GM23338 (cell line): ENCODE results near the gene SUSD1. TPM values are rescaled to one million over a fixed set of nuclear protein-coding genes. Genes with fewer than 3 reads are reported as not detected.

Experiments used
- ATAC-seq: fragments of 200-7000 bp; cut with Tn5 transposase; 3 replicates; pipeline ENCODE4 v1.9.1; 2020
- DNase-seq: peaks from one replicate; pipeline ENCODE4 v3.0.0-alpha.2; 2015; ENCODE audit warnings: low spot score
- H2AFZ ChIP-seq: fragments of 200-600 bp; sonication (generic); 2 replicates; pipeline ENCODE4 v1.8.0; 2016; ENCODE audit warnings: antibody characterized with exemption, mild to moderate bottlenecking, moderate library complexity
- H3F3A ChIP-seq: fragments of 200-600 bp; sonication (generic); replicated peaks from 2 replicates; pipeline ENCODE4 v1.8.0; 2017; ENCODE audit warnings: antibody characterized with exemption, mixed run types, low read depth
- H3K27ac ChIP-seq: fragments of 200-600 bp; sonication (generic); 2 replicates; pipeline ENCODE4 v1.6.1; 2016; ENCODE audit warnings: low read depth
- H3K27me3 ChIP-seq: fragments of 200-600 bp; sonication (generic); 2 replicates; pipeline ENCODE4 v1.8.0; 2016; ENCODE audit warnings: mild to moderate bottlenecking, mixed run types, moderate library complexity; ENCODE audit not compliant: insufficient read depth
- H3K36me3 ChIP-seq: fragments of 200-600 bp; sonication (generic); 2 replicates; pipeline ENCODE4 v1.8.0; 2016; ENCODE audit warnings: mild to moderate bottlenecking; ENCODE audit not compliant: insufficient read depth
- H3K4me1 ChIP-seq: fragments of 200-600 bp; sonication (generic); 2 replicates; pipeline ENCODE4 v1.8.0; 2016; ENCODE audit warnings: mild to moderate bottlenecking, moderate library complexity; ENCODE audit not compliant: insufficient read depth
- H3K4me2 ChIP-seq: fragments of 200-600 bp; sonication (generic); 2 replicates; pipeline ENCODE4 v1.7.1; 2017; ENCODE audit warnings: mixed run types
- H3K4me3 ChIP-seq: fragments of 200-600 bp; sonication (generic); 2 replicates; pipeline ENCODE4 v1.6.1; 2016; ENCODE audit warnings: mixed run types
- H3K79me2 ChIP-seq: fragments of 200-600 bp; sonication (generic); replicated peaks from 2 replicates; pipeline ENCODE4 v1.8.0; 2017; ENCODE audit warnings: mild to moderate bottlenecking; ENCODE audit not compliant: insufficient read depth
- H3K9me2 ChIP-seq: fragments of 200-600 bp; sonication (generic); 2 replicates; pipeline ENCODE4 v1.8.0; 2017; ENCODE audit not compliant: insufficient read depth
- H4K20me1 ChIP-seq: fragments of 200-600 bp; sonication (generic); replicated peaks from 2 replicates; pipeline ENCODE4 v1.8.0; 2017; ENCODE audit warnings: mild to moderate bottlenecking; ENCODE audit not compliant: insufficient read depth
- H3K27ac Mint-ChIP-seq: 2 replicates; pipeline ENCODE4 v1.8.0; 2020; ENCODE audit warnings: inconsistent platforms, mild to moderate bottlenecking, moderate library complexity, mixed read lengths
- H3K27me3 Mint-ChIP-seq: 3 replicates; pipeline ENCODE4 v1.8.0; 2022; ENCODE audit warnings: low read depth, mild to moderate bottlenecking, moderate library complexity, mixed read lengths, inconsistent platforms; ENCODE audit not compliant: insufficient read depth, poor library complexity
- H3K36me3 Mint-ChIP-seq: 3 replicates; pipeline ENCODE4 v1.8.0; 2021; ENCODE audit warnings: low read depth, mild to moderate bottlenecking, inconsistent platforms, moderate library complexity, mixed read lengths
- H3K4me1 Mint-ChIP-seq: 3 replicates; pipeline ENCODE4 v1.8.0; 2020; ENCODE audit warnings: mild to moderate bottlenecking, inconsistent platforms, mixed read lengths
- H3K4me3 Mint-ChIP-seq: 3 replicates; pipeline ENCODE4 v1.8.0; 2021; ENCODE audit warnings: moderate library complexity, mild to moderate bottlenecking, inconsistent platforms, mixed read lengths
- H3K9me3 Mint-ChIP-seq: 3 replicates; pipeline ENCODE4 v1.8.0; 2020; ENCODE audit warnings: moderate library complexity, mild to moderate bottlenecking, inconsistent platforms, mixed read lengths
- CREB1 ChIP-seq: fragments of 250-450 bp; sonication (Bioruptor Pico); IDR thresholded peaks from 2 replicates; pipeline ENCODE4 v1.5.0; 2020; ENCODE audit warnings: low read depth, mild to moderate bottlenecking, moderate library complexity
- CTCF ChIP-seq, 2 experiments: fragments of 200-600 bp in 1 of 2; sonication (generic) in 1 of 2; conservative IDR thresholded peaks; 2 replicates each; pipeline versions ENCODE4 v1.5.1 to v1.6.1; 2016 to 2017; ENCODE audit warnings: antibody characterized with exemption in 2 of 2, low read depth in 2 of 2, mild to moderate bottlenecking in 2 of 2, moderate library complexity in 1 of 2
- ETS1 ChIP-seq: IDR thresholded peaks from 2 replicates; pipeline ENCODE4 v1.6.1; 2016; ENCODE audit warnings: antibody characterized with exemption
- EZH2 ChIP-seq: fragments of 200-600 bp; sonication (generic); IDR thresholded peaks from one replicate; pipeline ENCODE4 v1.8.0; 2017; ENCODE audit warnings: antibody characterized with exemption, mild to moderate bottlenecking, low read depth; ENCODE audit not compliant: unreplicated experiment
- EZH2phosphoT487 ChIP-seq: fragments of 200-600 bp; sonication (generic); IDR thresholded peaks from one replicate; pipeline ENCODE4 v1.8.1; 2018; ENCODE audit warnings: antibody characterized with exemption; ENCODE audit not compliant: unreplicated experiment
- JUNB ChIP-seq: IDR thresholded peaks from one replicate; pipeline ENCODE4 v1.6.1; 2016; ENCODE audit warnings: antibody characterized with exemption; ENCODE audit not compliant: unreplicated experiment
- NANOG ChIP-seq: IDR thresholded peaks from 2 replicates; pipeline ENCODE4 v1.6.1; 2016; ENCODE audit warnings: antibody characterized with exemption, borderline replicate concordance
- POLR2AphosphoS5 ChIP-seq: IDR thresholded peaks from 2 replicates; pipeline ENCODE4 v1.6.1; 2016; ENCODE audit warnings: antibody characterized with exemption, low read depth
- REST ChIP-seq: IDR thresholded peaks from one replicate; pipeline ENCODE4 v1.6.1; 2018; ENCODE audit warnings: antibody characterized with exemption; ENCODE audit not compliant: unreplicated experiment
- STAT1 ChIP-seq: IDR thresholded peaks from one replicate; pipeline ENCODE4 v1.6.1; 2016; ENCODE audit warnings: antibody characterized with exemption; ENCODE audit not compliant: unreplicated experiment
- ZNF114 ChIP-seq: fragments of 250-450 bp; sonication (Bioruptor Pico); IDR thresholded peaks from 2 replicates; pipeline ENCODE4 v1.5.0; 2020; ENCODE audit warnings: mild to moderate bottlenecking, moderate library complexity
- ZNF331 ChIP-seq: fragments of 250-450 bp; sonication (Bioruptor Pico); IDR thresholded peaks from 2 replicates; pipeline ENCODE4 v1.5.0; 2020; ENCODE audit warnings: low read depth, mild to moderate bottlenecking, moderate library complexity
- ZNF462 ChIP-seq: fragments of 250-450 bp; sonication (Bioruptor Pico); IDR thresholded peaks from 2 replicates; pipeline ENCODE4 v1.5.0; 2020; ENCODE audit warnings: mild to moderate bottlenecking, moderate library complexity
- polyA plus RNA-seq: library from polyadenylated mRNA; unstranded; fragments of >200 nt; fragmentation: Nextera tagmentation; extraction: Ambion mirVana; gene quantifications from 2 replicates; pipeline ENCODE4 v1.2.1, GENCODE V29; 2016
- total RNA-seq: library from RNA; depleted of rRNA; stranded (reverse); fragments of >200 nt; shearing (Covaris generic); gene quantifications from 2 replicates; pipeline ENCODE4 v1.2.3, GENCODE V29; 2014

SUSD1 gene
- total and polyA plus RNA-seq, 2 experiments from 2014 or later, result 1.2 to 6.4 TPM

- Histone ChIP-seq H3K27ac (no peak overlapping the region), H3K4me3 (no peak overlapping the region), H3F3A (no peaks in the 10 kb centered on the region), H3K9me2 (no peaks in the 10 kb centered on the region), H3K27me3 (no peaks in the 10 kb centered on the region), H2AFZ (no peak overlapping the region), H3K36me3 (no peaks in the 10 kb centered on the region), H4K20me1 (no peaks in the 10 kb centered on the region), H3K79me2 (no peaks in the 10 kb centered on the region), H3K4me1 (no peaks in the 10 kb centered on the region), H3K4me2 (no peak overlapping the region)
- H3K27ac Mint-ChIP-seq, result no peak overlapping the region
- H3K9me3 Mint-ChIP-seq, result no peaks in the 10 kb centered on the region
- H3K36me3 Mint-ChIP-seq, result no peaks in the 10 kb centered on the region
- H3K4me1 Mint-ChIP-seq, result no peaks in the 10 kb centered on the region
- TF ChIP-seq ZNF462 (CRISPR knock-in tag) (no peak), CREB1 (CRISPR knock-in tag) (no peak), JUNB (no peak), EZH2 (no peak), ZNF331 (CRISPR knock-in tag) (no peak), CTCF (conservative IDR thresholded peaks at IDR 0.05; ENCODE audit: low read depth in 2 of 2) (no peak), ZNF114 (CRISPR knock-in tag) (no peak), STAT1 (no peak), ETS1 (no peak), NANOG (no peak), REST (no peak), POLR2AphosphoS5 (no peak), EZH2phosphoT487 (no peak)
- no peak overlapping the region for H3K4me3 Mint-ChIP-seq
- peaks cover 1% of the 10 kb centered on the region for H3K27me3 Mint-ChIP-seq
- DNase-seq (no peak), ATAC-seq (no peak)
Observed at GRCh38 chr9:112157087-112157486, 18.0 kb downstream of the SUSD1 start.
